NCI-H1417 treated with DMSO at 0.1 percent for 48 hours (cell line): Measurements from ENCODE around the gene TMEM72.

Source experiments
- DNase-seq: peaks from one replicate; lab custom pipeline; 2025; lab: John Stamatoyannopoulos, UW

Gene TMEM72

GRCh38 chr10:44955413-44956070, 44.4 kb downstream of the TMEM72 start:
- DNase-seq: no peak

GRCh38 chr10:44956226-44956625, 45.1 kb downstream of the TMEM72 start:
- DNase-seq: no peak

GRCh38 chr10:44956717-44957706, 45.9 kb downstream of the TMEM72 start:
- no peak for DNase-seq

GRCh38 chr10:44958196-44958897, 47.2 kb downstream of the TMEM72 start:
- DNase-seq: no peak

GRCh38 chr10:44958898-44959246, 47.7 kb downstream of the TMEM72 start:
- DNase-seq: no peak

GRCh38 chr10:44959247-44960087, 48.3 kb downstream of the TMEM72 start, which contains the start of gene RASSF4:
Gene RASSF4 (plus strand): TSS chr10:44959802. CDS start chr10:44970203, 10,401 bp downstream.
- DNase-seq: peak; percentile 5

- DNase-seq: no peak
These were observed 48.9 kb downstream of the TMEM72 start for GRCh38 chr10:44960088-44960460.

- DNase-seq: no peak
These were observed 49.5 kb downstream of the TMEM72 start for GRCh38 chr10:44960482-44961229.

GRCh38 chr10:44961230-44961571, 50.1 kb downstream of the TMEM72 start:
- DNase-seq: no peak

- DNase-seq: no peak
These were observed 51.0 kb downstream of the TMEM72 start for GRCh38 chr10:44961931-44962750.

- no peak for DNase-seq
These were observed 52.0 kb downstream of the TMEM72 start for GRCh38 chr10:44962870-44963738.

- no peak for DNase-seq
These were observed 52.9 kb downstream of the TMEM72 start for GRCh38 chr10:44963772-44964633.

GRCh38 chr10:44965104-44965503, 54.0 kb downstream of the TMEM72 start:
- DNase-seq: no peak

- DNase-seq: no peak
These were observed 54.5 kb downstream of the TMEM72 start for GRCh38 chr10:44965651-44966097.

GRCh38 chr10:44966129-44966815, 55.1 kb downstream of the TMEM72 start:
- no peak for DNase-seq

GRCh38 chr10:44966816-44967509, 55.8 kb downstream of the TMEM72 start:
- DNase-seq: no peak

GRCh38 chr10:44967616-44968015, 56.5 kb downstream of the TMEM72 start:
- DNase-seq: no peak
